ENCODE measurements around the gene FAM83F.

Gene FAM83F

DNA sequence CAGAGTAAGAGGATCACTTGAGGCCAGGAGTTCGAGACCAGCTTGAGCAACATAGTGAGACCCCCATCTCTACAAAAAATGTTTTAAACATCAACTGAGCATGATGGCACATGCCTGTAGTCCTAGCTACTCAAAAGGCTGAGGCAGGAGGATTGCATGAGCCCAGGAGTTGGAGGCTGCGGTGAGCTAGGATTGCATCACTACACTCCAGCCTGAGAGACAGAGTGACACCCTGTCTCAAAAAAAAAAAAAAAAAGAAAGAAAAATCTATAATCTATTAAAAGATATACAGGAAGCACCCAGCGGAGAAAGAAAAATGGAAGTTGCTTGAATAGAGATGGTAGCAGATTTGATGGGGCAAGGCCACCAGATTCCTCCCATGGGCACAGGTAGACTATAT lies 61.8 kb downstream of the FAM83F start:
- TF ChIP-seq, protein P1, sequence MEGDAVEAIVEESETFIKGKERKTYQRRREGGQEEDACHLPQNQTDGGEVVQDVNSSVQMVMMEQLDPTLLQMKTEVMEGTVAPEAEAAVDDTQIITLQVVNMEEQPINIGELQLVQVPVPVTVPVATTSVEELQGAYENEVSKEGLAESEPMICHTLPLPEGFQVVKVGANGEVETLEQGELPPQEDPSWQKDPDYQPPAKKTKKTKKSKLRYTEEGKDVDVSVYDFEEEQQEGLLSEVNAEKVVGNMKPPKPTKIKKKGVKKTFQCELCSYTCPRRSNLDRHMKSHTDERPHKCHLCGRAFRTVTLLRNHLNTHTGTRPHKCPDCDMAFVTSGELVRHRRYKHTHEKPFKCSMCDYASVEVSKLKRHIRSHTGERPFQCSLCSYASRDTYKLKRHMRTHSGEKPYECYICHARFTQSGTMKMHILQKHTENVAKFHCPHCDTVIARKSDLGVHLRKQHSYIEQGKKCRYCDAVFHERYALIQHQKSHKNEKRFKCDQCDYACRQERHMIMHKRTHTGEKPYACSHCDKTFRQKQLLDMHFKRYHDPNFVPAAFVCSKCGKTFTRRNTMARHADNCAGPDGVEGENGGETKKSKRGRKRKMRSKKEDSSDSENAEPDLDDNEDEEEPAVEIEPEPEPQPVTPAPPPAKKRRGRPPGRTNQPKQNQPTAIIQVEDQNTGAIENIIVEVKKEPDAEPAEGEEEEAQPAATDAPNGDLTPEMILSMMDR (IDR thresholded peaks at IDR 0.05; ENCODE audit: poor library complexity, severe bottlenecking), result no peak
- DNase-seq (ENCODE audit: low spot score) (no peak), ATAC-seq (ENCODE audit: low read depth) (no peak)
- Histone ChIP-seq H3K27ac (ENCODE audit: poor library complexity, severe bottlenecking) (no peak overlapping the region), H3K4me1 (ENCODE audit: insufficient read depth, poor library complexity, severe bottlenecking) (no peaks in the 10 kb centered on the region), H3K4me3 (ENCODE audit: severe bottlenecking) (no peak overlapping the region), H3K36me3 (ENCODE audit: low read depth) (no peaks in the 10 kb centered on the region), H3K27me3 (ENCODE audit: insufficient read depth, poor library complexity, severe bottlenecking) (no peaks in the 10 kb centered on the region), H3K9me3 (ENCODE audit: severe bottlenecking) (no peaks in the 10 kb centered on the region)

DNA sequence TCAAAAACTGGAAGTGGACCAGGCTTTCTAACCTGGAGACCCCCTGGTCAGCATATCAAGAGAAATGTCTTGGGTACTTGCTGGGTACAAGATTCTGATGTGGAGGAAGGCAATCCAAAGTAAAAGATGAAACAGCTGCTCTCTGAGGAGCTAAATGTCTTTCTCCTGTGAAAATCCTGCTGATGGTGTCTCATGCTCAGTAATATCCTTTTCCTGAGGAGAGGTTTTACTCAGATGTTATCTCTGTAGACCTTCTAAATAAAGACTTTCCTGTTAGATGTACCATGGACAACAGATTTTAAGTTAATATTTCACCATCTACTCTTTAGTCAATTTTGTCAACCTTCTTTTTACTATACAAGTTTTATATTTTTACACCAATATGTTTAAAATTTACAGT lies 62.9 kb downstream of the FAM83F start:
- H3K27me3 ChIP-seq (ENCODE audit: insufficient read depth, poor library complexity, severe bottlenecking), result no peaks in the 10 kb centered on the region
- TF ChIP-seq, protein P1 (IDR thresholded peaks at IDR 0.05; ENCODE audit: poor library complexity, severe bottlenecking), result no peak
- DNase-seq (ENCODE audit: low spot score) (no peak), ATAC-seq (ENCODE audit: low read depth) (no peak)
- H3K4me1 ChIP-seq (ENCODE audit: insufficient read depth, poor library complexity, severe bottlenecking), result no peaks in the 10 kb centered on the region
- no peaks in the 10 kb centered on the region for H3K9me3 ChIP-seq (ENCODE audit: severe bottlenecking)
- H3K4me3 ChIP-seq (ENCODE audit: severe bottlenecking), result no peak overlapping the region
- no peak overlapping the region for H3K27ac ChIP-seq (ENCODE audit: poor library complexity, severe bottlenecking)
- H3K36me3 ChIP-seq (ENCODE audit: low read depth), result no peaks in the 10 kb centered on the region

DNA sequence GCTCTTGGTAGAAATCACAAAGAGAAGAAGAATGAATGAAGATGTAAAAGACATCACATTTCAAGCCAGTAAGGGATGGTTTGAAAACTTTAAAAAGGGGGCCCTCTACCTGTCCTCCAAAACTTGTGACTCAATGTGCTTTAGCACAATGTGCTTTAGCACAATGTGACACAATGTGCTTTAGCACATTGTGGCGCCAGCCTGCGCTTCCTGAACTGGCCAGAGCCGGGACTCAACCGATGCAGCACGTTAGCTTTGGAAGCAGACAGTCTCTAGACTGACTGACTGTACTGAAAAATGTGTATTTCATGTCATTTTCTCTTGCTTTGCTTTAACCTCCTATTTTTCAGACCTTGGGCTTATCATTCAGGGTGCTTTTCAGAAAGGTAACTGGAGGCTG lies 63.5 kb downstream of the FAM83F start:
- DNase-seq (ENCODE audit: low spot score), result no peak
- Histone ChIP-seq H3K9me3 (ENCODE audit: severe bottlenecking) (no peaks in the 10 kb centered on the region), H3K27ac (ENCODE audit: poor library complexity, severe bottlenecking) (no peak overlapping the region), H3K36me3 (ENCODE audit: low read depth) (no peaks in the 10 kb centered on the region), H3K27me3 (ENCODE audit: insufficient read depth, poor library complexity, severe bottlenecking) (no peaks in the 10 kb centered on the region), H3K4me3 (ENCODE audit: severe bottlenecking) (no peak overlapping the region), H3K4me1 (ENCODE audit: insufficient read depth, poor library complexity, severe bottlenecking) (no peaks in the 10 kb centered on the region)
- TF ChIP-seq, protein P1 (IDR thresholded peaks at IDR 0.05; ENCODE audit: poor library complexity, severe bottlenecking), result no peak
- ATAC-seq (ENCODE audit: low read depth), result no peak

DNA sequence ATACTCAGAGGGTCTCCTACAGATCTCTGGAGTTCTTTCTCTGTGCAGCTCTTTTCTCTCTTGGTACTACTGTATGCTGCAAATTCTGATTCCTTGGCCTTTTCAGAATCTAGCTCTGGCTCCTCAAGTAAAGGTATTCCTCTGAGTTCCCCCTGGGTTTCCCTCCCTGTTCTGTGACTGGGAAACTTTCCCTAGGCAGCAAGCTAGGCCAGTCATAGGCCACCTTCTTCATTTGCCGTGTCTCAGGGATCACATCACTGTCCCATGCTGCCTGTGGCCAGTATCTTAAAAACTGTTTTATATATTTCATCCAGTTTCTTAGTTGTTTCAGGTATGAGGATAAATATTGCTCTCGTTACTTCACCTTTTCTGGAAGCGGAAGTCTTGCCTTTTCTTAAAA lies 71.2 kb downstream of the FAM83F start:
- H3K27me3 ChIP-seq (ENCODE audit: insufficient read depth, poor library complexity, severe bottlenecking), result no peaks in the 10 kb centered on the region
- no peaks in the 10 kb centered on the region for H3K9me3 ChIP-seq (ENCODE audit: severe bottlenecking)
- no peak overlapping the region for H3K27ac ChIP-seq (ENCODE audit: poor library complexity, severe bottlenecking)
- TF ChIP-seq, protein P1 (IDR thresholded peaks at IDR 0.05; ENCODE audit: poor library complexity, severe bottlenecking), result no peak
- ATAC-seq (ENCODE audit: low read depth), result no peak
- H3K4me3 ChIP-seq (ENCODE audit: severe bottlenecking), result no peak overlapping the region
- H3K36me3 ChIP-seq (ENCODE audit: low read depth), result no peaks in the 10 kb centered on the region
- no peak for DNase-seq (ENCODE audit: low spot score)
- no peaks in the 10 kb centered on the region for H3K4me1 ChIP-seq (ENCODE audit: insufficient read depth, poor library complexity, severe bottlenecking)

DNA sequence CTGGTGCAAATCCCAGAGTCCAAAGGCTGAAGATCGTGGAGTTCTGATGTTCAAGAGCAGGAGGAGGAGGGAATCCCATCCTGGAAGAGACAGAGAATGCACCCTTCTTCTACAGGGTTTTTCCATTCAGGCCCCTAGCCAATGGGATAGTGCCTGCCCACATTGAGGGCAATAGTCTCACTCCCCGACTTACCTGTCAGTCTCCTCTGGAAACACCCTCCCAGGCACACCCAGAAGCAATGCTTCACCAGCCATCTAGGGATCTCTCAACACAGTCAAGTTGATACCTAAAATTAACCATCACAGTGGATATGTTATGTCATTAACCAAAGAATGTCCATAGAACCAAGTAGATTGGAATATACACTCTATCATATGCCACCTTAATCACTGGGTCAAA lies 72.9 kb downstream of the FAM83F start:
- no peak for DNase-seq (ENCODE audit: low spot score)

More for the DNA sequence above, 72.9 kb downstream of the FAM83F start:
- no peaks in the 10 kb centered on the region for H3K9me3 ChIP-seq (ENCODE audit: severe bottlenecking)
- H3K36me3 ChIP-seq (ENCODE audit: low read depth), result no peaks in the 10 kb centered on the region
- no peak for ATAC-seq (ENCODE audit: low read depth)
- H3K4me1 ChIP-seq (ENCODE audit: insufficient read depth, poor library complexity, severe bottlenecking), result no peaks in the 10 kb centered on the region
- H3K27ac ChIP-seq (ENCODE audit: poor library complexity, severe bottlenecking), result no peak overlapping the region
- no peak overlapping the region for H3K4me3 ChIP-seq (ENCODE audit: severe bottlenecking)
- H3K27me3 ChIP-seq (ENCODE audit: insufficient read depth, poor library complexity, severe bottlenecking), result no peaks in the 10 kb centered on the region
- TF ChIP-seq, protein P1 (IDR thresholded peaks at IDR 0.05; ENCODE audit: poor library complexity, severe bottlenecking), result no peak
